K562 treated with DMSO at 1 percent for 48 hours (cell line): ENCODE data around the gene AVPR1B. TPM values are rescaled to one million over a fixed set of nuclear protein-coding genes. Genes with fewer than 3 reads are reported as not detected.

Experiments used
- total RNA-seq: library from RNA; unstranded; fragments of 300-600 nt; gene quantifications from 2 replicates; pipeline ENCODE4 v1.2.3, GENCODE V29; 2022; ENCODE audit warnings: low replicate concordance; ENCODE audit errors: extremely low read depth

Gene AVPR1B
- not detected in 2 replicates for total RNA-seq

DNA sequence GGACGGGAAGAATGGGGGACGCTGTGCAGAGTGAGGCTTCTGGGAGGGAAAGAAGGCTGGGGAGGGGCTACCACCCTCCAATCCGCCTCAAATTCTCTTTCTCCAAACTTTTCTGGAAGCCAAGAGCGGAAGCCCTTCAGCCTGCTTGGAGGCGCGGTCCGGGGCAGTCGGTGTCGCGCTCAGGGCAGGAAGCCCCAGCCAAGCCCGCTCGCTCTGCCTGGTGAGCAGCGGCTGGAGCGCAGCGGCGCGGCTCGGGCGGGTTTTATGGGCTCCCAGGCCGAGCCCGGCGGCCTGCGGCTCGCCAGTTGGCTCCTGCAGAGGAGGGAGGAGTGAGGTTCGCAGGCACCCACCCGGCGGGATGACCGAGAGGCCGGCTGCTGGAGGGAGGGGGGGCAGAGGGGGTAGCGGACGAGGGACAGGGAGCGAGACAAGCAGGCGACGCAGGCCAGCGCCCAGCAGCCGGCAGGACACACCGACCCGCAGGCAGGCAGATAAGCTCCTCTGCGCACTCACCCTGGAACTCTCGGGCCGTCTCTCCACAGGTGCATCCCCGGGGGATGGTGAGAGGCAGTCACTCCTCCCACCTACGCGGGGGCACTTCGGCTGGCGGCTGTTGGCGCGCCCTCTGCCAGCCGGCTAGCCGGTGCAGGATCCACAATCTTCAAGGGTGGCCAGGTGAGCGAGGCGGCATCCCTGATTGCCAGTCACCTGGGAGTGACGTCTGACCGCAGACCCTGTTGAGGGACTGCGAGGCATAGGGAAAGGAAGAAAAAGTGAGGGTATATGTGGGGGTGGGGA, at the start of gene AVPR1B:
Gene AVPR1B, minus strand, starts transcription at position 238 of the 798 bp plus-strand sequence. CDS start 498 bp downstream, outside the sequence.

Other genes with a start within 250 kb of the AVPR1B start
- gene SLC26A9, start 173.9 kb downstream of the AVPR1B start, total RNA-seq = not detected in 2 replicates
- gene RAB7B, start 114.0 kb downstream of the AVPR1B start, total RNA-seq = not detected in 2 replicates
- not detected in 2 replicates for gene CTSE, start 93.5 kb downstream of the AVPR1B start, total RNA-seq
- not detected in 2 replicates for gene RHEX, start 64.2 kb downstream of the AVPR1B start, total RNA-seq
- not detected in 2 replicates for gene FAM72A, start 85.5 kb upstream of the AVPR1B start, total RNA-seq
- not detected in 2 replicates for gene SRGAP2, start 86.2 kb upstream of the AVPR1B start, total RNA-seq